Measurements from ENCODE around the gene CST1.

- TF ChIP-seq EZH2 (IDR thresholded peaks at IDR 0.05; ENCODE audit: low read length, missing control alignments) = no peak
- TF ChIP-seq, protein P1, sequence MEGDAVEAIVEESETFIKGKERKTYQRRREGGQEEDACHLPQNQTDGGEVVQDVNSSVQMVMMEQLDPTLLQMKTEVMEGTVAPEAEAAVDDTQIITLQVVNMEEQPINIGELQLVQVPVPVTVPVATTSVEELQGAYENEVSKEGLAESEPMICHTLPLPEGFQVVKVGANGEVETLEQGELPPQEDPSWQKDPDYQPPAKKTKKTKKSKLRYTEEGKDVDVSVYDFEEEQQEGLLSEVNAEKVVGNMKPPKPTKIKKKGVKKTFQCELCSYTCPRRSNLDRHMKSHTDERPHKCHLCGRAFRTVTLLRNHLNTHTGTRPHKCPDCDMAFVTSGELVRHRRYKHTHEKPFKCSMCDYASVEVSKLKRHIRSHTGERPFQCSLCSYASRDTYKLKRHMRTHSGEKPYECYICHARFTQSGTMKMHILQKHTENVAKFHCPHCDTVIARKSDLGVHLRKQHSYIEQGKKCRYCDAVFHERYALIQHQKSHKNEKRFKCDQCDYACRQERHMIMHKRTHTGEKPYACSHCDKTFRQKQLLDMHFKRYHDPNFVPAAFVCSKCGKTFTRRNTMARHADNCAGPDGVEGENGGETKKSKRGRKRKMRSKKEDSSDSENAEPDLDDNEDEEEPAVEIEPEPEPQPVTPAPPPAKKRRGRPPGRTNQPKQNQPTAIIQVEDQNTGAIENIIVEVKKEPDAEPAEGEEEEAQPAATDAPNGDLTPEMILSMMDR (conservative IDR thresholded peaks at IDR 0.05 in 1 of 2, IDR thresholded peaks at IDR 0.05 in 1 of 2; ENCODE audit: low read depth in 1 of 2, low read length in 2 of 2) = no peak
Observed at GRCh38 chr20:23727016-23727415, 23.7 kb downstream of the CST1 start.

Measured in fibroblast of lung (primary cell).